Neural crest cell (in vitro differentiated cells): ENCODE data around the gene FILIP1L. TPM values are rescaled to one million over a fixed set of nuclear protein-coding genes. Genes with fewer than 3 reads are reported as not detected.

ENCODE experiments used
- DNase-seq: peaks from one replicate; pipeline ENCODE4 v3.0.0; 2021; ENCODE audit warnings: low read depth, mixed read lengths, low spot score
- H3K27ac Mint-ChIP-seq: one replicate; pipeline ENCODE4 v1.8.0; 2021; ENCODE audit warnings: mild to moderate bottlenecking, mixed read lengths; ENCODE audit not compliant: unreplicated experiment
- H3K27me3 Mint-ChIP-seq: 2 replicates; pipeline ENCODE4 v1.8.0; 2021; ENCODE audit warnings: low read depth, mild to moderate bottlenecking, mixed read lengths
- H3K36me3 Mint-ChIP-seq: 2 replicates; pipeline ENCODE4 v1.8.0; 2021; ENCODE audit warnings: low read depth, mild to moderate bottlenecking, mixed read lengths
- H3K4me1 Mint-ChIP-seq: 2 replicates; pipeline ENCODE4 v1.8.0; 2021; ENCODE audit warnings: mixed read lengths
- H3K4me3 Mint-ChIP-seq: one replicate; pipeline ENCODE4 v1.8.0; 2021; ENCODE audit warnings: mild to moderate bottlenecking, mixed read lengths
- H3K9me3 Mint-ChIP-seq: 2 replicates; pipeline ENCODE4 v1.8.0; 2021; ENCODE audit warnings: mixed read lengths
- total RNA-seq: library from RNA; stranded (reverse); gene quantifications from 2 replicates; pipeline ENCODE4 v1.2.1, GENCODE V29; 2021
- TF ChIP-seq, protein P1 (sequence below): fragments of 200-600 bp; sonication (generic); conservative IDR thresholded peaks from 2 replicates; pipeline ENCODE4 v1.5.0; 2021; ENCODE audit warnings: antibody characterized with exemption, mild to moderate bottlenecking

Gene FILIP1L
- total RNA-seq, 1 donor from 2014 or later: 9.8 TPM

DNA sequence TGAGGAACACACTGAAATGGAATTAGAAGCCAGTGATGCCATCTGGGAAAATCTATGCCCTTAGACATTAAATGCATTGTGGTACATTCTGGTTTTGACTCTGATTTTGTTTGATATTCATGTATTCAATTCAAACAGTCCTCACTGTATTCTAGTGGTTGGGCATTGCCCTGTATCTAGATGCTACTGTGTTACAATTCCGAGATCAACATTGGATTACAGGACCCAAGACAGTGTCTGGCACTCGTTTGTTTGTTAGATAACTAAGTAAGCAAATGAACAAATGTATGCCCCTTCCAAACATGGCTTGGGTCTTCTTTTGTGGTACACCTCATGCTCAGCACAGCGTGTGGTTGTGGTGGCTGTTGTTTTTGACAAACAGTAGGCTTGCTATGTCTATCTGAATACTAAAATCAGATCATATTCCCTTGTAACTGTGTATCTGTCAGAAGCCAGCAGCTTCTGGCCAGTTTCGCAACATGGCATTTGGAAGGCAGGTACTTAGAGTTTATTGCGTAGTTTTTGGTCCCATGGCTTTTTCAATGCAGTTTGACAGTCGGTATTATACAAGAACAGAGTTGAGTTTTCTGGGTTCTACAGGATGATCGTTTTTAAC is 5.7 kb downstream of the FILIP1L start:
- Mint-ChIP-seq H3K4me3 (no peak overlapping the region), H3K36me3 (no peaks in the 10 kb centered on the region), H3K4me1 (peaks cover 20% of the 10 kb centered on the region), H3K9me3 (no peaks in the 10 kb centered on the region), H3K27ac (no peak overlapping the region), H3K27me3 (no peaks in the 10 kb centered on the region)
- DNase-seq: no peak
- TF ChIP-seq, protein P1, sequence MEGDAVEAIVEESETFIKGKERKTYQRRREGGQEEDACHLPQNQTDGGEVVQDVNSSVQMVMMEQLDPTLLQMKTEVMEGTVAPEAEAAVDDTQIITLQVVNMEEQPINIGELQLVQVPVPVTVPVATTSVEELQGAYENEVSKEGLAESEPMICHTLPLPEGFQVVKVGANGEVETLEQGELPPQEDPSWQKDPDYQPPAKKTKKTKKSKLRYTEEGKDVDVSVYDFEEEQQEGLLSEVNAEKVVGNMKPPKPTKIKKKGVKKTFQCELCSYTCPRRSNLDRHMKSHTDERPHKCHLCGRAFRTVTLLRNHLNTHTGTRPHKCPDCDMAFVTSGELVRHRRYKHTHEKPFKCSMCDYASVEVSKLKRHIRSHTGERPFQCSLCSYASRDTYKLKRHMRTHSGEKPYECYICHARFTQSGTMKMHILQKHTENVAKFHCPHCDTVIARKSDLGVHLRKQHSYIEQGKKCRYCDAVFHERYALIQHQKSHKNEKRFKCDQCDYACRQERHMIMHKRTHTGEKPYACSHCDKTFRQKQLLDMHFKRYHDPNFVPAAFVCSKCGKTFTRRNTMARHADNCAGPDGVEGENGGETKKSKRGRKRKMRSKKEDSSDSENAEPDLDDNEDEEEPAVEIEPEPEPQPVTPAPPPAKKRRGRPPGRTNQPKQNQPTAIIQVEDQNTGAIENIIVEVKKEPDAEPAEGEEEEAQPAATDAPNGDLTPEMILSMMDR: no peak

DNA sequence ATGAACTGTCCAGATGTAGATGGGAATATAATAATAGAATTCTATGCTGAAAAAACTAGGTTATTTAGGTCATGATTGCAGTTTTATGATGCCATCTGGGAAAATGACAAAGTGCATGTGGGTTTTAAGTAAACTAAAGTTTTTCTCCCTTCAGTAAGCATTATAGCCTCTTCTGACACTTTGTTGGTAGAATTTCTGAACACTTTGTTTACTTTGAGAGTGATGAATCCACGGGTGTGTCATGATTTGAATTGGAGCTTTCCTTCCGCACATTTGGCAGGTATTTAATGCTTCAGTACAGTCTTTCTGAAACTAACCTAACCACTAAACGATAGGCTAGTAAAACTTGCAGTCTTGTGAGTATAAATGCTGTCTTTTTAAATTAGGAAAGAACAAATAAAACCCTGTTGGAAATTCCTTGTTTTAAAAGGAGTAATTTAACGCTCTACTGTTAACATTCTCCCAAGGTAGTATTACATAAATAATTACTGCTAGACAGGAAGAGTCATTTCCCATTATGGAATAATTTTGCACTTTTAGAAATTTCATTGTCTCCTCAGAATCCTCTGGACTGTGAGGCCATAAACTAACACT is 7.0 kb downstream of the FILIP1L start:
- Mint-ChIP-seq H3K9me3 (no peaks in the 10 kb centered on the region), H3K4me1 (peaks cover 18% of the 10 kb centered on the region), H3K27me3 (no peaks in the 10 kb centered on the region), H3K4me3 (no peak overlapping the region), H3K36me3 (no peaks in the 10 kb centered on the region), H3K27ac (no peak overlapping the region)
- no peak for DNase-seq
- TF ChIP-seq, protein P1: no peak

DNA sequence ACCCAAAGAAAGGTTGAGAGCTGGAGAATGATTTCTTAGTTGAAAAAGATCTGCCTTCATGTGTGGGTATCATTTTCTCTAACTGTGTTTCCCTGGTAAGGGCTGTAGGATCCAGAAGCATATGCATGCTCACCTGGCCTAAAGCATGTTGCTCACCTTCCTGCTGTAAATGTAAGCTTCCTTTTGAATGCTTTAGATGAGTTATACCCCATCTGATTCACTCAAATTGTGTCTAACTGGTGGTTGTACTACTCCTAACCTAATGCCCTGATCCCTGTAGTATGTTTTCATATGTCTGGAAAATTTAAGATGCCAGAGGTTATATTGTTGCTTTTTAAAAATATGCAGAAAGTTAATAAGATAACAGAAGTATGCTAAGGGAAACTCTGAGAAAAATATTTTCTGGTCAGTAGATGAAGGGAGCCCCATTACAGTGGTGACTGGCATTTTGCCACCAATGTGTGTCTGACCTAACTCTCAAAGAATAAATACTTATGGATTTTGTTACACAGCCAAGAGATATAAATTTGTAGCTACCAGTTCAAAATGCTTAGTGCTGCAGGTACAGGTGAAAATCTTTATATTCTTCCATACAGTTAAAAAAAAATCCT is 7.7 kb downstream of the FILIP1L start:
- Mint-ChIP-seq H3K4me1 (peaks cover 18% of the 10 kb centered on the region), H3K27me3 (no peaks in the 10 kb centered on the region), H3K27ac (no peak overlapping the region), H3K4me3 (no peak overlapping the region), H3K36me3 (no peaks in the 10 kb centered on the region), H3K9me3 (no peaks in the 10 kb centered on the region)
- TF ChIP-seq, protein P1: no peak
- DNase-seq: no peak

DNA sequence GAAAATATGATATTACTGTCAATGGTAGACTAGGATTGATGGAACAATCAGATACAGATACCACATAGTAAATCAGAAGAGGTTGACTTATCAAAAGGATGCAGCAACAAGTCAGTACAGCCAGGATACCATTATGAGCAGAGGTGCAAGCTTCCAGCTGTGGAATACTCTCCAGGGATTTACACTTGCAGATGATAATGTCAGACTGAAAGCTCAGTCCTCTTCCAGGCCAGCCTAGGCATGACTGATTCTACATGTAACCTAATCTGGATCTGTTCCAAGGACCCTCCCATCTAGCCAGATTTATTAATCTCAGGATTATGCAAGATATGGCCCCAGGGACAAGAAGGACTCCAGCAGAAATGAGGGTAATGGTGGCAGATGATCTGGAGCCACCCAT is 8.2 kb downstream of the FILIP1L start:
- no peaks in the 10 kb centered on the region for H3K9me3 Mint-ChIP-seq
- no peak overlapping the region for H3K4me3 Mint-ChIP-seq
- TF ChIP-seq, protein P1: no peak
- H3K27ac Mint-ChIP-seq: no peak overlapping the region
- H3K36me3 Mint-ChIP-seq: peaks cover 1% of the 10 kb centered on the region
- H3K4me1 Mint-ChIP-seq: peaks cover 18% of the 10 kb centered on the region
- no peaks in the 10 kb centered on the region for H3K27me3 Mint-ChIP-seq
- no peak for DNase-seq

DNA sequence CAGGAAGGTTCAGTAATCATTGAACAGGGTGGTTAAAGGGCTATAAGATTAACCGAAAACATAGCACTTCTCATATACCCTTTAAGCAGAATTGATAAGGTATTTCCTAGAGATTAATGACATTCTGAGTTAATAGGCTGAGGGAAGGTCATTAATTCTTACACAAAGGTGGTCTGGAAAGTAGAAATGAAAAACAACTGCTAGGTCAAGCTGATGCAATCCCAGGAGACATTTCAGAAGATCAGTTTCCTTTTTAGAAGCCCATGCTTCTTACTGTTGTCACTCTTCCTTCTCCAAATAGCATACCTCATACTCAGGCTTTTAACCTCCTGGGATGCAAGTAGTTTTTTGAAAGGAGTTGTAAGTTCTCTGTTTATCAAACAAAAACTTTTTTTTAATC is 8.8 kb downstream of the FILIP1L start:
- Mint-ChIP-seq H3K9me3 (no peaks in the 10 kb centered on the region), H3K4me1 (peaks cover 15% of the 10 kb centered on the region), H3K4me3 (no peak overlapping the region), H3K36me3 (peaks cover 2% of the 10 kb centered on the region), H3K27me3 (no peaks in the 10 kb centered on the region), H3K27ac (no peak overlapping the region)
- TF ChIP-seq, protein P1: no peak
- no peak for DNase-seq
